Stimulated activated CD4-positive, alpha-beta T cell treated with anti-CD3 and anti-CD28 coated beads, Interleukin-2, amount 100 ng/mL, for 48 hours (primary cell): ENCODE results near the gene GJB4.

ENCODE experiments used
- DNase-seq, 2 donors: peaks; one replicate each; pipeline ENCODE4 v3.0.0-alpha.2; 2020

Gene GJB4

DNA sequence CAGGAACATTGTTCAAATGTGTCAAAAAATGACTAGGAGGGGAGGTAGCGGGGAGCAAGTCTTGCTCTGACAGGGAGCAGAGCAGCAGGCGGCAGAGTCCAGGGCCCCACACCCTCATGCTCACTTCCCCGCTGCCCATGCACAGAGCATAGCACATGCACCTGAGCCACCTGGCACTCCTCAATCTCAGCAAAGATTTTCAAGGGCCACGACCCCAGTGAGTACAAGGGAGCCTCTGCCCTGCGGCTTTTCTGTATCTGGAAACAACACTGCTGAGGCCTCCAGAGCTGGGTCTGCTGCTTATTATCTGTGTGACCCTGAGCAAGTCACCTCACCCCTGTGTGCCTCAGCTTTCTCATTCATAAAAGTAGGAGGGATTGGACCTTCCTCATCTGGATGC, 20.4 kb downstream of the GJB4 start:
- DNase-seq = no peak

GRCh38 chr1:34780528-34780927, 21.0 kb downstream of the GJB4 start:
- DNase-seq = no peak

GRCh38 chr1:34781071-34781843, 21.7 kb downstream of the GJB4 start, which contains the start of gene GJB3:
Gene GJB3, plus strand, starts transcription at chr1:34781214. Its CDS starts 3,549 bp downstream, at chr1:34784763.
- DNase-seq = peak in 1 of 2 donors; percentile 8

- no peak for DNase-seq
Observed at GRCh38 chr1:34781844-34782391, 22.4 kb downstream of the GJB4 start.

DNA sequence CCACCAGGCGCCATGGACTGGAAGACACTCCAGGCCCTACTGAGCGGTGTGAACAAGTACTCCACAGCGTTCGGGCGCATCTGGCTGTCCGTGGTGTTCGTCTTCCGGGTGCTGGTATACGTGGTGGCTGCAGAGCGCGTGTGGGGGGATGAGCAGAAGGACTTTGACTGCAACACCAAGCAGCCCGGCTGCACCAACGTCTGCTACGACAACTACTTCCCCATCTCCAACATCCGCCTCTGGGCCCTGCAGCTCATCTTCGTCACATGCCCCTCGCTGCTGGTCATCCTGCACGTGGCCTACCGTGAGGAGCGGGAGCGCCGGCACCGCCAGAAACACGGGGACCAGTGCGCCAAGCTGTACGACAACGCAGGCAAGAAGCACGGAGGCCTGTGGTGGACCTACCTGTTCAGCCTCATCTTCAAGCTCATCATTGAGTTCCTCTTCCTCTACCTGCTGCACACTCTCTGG, 25.2 kb downstream of the GJB4 start:
- DNase-seq = no peak

- no peak for DNase-seq
Observed at GRCh38 chr1:34785231-34785874, 25.8 kb downstream of the GJB4 start.

DNA sequence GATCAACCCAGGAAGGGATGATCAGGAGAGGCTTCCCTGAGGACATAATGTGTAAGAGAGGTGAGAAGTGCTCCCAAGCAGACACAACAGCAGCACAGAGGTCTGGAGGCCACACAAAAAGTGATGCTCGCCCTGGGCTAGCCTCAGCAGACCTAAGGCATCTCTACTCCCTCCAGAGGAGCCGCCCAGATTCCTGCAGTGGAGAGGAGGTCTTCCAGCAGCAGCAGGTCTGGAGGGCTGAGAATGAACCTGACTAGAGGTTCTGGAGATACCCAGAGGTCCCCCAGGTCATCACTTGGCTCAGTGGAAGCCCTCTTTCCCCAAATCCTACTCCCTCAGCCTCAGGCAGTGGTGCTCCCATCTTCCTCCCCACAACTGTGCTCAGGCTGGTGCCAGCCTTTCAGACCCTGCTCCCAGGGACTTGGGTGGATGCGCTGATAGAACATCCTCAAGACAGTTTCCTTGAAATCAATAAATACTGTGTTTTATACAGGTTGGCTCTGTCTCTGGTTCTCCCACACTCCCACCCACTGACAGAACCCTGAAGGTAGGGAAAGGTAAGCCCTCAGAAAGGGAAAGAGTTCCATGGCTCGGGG, 26.4 kb downstream of the GJB4 start:
- DNase-seq = no peak

DNA sequence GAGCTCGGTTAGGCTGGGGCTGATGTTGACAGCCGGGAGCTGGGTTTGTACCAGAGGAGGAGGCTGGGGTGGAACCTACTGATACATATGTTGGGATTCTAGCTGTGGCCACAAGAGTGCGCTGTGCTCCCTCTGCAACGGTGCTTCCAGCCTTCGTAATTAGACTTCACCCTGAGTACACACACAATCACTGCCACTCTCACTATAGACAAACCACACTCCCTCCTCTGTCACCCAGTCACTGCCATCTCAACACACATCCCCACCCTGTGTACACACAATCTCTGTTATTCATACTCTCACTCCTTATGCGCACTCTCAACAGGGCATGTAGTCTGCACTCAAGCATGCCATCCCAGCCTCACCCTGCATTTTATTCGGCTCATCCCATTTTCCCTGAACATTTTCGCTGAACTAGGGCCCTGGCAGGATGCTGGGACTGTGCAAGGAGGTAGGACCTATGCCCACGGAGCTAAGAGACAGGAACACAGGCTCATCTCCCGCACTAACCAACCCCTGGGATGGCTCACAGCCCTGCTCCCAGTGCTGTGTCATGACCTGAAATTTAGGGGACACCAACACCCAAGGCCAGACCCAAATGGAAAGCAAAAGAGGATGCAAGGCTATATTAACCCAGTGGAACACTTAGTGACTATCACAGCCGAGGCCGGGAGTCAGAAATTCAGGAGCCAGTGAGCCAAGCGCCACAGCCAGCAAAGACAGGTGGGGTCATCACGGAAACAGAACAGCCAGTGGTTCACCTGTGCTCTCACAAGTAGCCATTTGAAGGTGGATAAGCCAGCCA, 27.2 kb downstream of the GJB4 start:
- DNase-seq = peak; percentile 57 to 61

DNA sequence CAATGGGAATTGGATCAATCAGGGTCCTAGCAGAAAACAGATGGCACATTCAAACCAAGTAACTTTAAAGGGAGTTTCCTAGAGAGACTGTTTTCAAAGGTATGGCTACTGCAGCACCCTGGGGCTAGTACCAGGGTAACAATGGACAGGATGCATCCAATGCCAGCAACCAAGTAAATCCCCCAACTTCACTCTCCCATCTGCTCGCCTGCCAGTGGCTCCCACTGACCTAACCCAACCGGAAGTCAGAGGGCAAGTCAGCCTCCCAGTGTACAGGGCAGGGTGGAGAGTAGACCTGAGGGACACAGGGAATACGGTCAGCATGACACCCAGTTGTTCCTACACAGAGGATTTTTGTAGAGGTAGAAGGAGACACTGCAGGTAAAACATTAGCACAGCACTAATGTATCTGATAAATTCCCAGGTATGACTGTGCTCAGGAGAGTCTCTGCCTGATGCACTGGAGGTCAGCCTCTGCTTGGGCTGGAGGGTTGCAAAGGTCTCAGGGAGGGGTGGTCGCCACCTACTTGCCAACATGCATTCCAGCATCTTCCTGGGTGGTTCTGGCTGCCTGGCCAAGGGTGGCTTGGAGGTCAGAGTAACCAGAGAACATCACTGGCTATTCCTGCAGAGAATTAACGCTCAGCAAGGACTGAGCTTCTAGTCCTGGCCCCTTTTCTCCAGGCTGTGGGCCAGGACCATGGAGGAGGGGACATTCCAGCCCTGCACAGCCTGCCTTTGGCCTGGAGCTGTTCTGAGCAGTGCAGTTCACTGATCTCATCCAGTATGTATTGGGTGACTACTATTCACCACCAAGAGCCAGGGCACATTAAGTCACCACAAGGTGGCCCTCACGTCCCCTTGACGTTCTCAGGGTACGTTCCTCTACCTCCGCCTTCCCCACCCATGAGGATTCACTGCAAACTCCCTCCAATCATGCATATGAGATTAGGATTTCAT, 28.2 kb downstream of the GJB4 start:
- no peak for DNase-seq

DNA sequence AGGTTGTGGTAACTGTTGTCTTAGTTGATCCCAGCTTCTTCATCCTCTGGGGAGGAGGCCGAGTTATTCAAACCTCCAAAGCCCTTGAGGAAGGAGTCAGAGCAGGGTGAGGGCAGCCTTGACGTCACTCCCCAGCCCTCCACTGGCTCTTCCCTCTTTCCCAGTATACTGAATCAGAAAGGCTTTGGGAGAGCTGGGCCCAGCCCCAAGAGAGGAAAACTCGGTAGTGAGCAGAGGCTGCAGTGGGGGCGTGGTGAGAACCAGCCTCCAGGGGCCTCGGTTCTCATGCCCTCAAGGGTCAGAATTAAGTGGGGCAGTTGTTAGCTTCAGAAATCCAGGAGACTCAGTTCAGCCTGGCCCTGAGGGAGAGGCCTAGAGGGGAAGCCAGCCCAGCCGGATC, 31.4 kb downstream of the GJB4 start:
- no peak for DNase-seq

DNA sequence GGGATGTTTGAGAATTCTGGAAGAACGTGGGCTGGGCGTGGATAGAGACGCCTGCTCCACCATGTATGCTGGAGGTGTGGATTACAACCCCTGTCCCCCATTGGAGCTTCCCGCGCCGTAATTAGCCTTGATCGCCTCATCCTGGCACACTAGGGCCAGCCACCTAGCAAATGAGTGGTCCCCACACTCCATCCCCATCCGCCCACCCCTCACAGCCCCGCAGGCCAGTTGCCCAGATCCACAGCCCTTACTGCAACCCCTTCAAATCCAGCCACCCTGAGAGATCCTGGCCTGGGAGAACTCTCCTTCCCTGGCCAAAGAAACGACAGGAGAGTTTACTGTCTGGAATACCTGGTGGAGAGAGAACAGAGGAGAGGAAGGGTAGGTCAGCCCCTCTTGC, 32.9 kb downstream of the GJB4 start:
- DNase-seq = no peak

DNA sequence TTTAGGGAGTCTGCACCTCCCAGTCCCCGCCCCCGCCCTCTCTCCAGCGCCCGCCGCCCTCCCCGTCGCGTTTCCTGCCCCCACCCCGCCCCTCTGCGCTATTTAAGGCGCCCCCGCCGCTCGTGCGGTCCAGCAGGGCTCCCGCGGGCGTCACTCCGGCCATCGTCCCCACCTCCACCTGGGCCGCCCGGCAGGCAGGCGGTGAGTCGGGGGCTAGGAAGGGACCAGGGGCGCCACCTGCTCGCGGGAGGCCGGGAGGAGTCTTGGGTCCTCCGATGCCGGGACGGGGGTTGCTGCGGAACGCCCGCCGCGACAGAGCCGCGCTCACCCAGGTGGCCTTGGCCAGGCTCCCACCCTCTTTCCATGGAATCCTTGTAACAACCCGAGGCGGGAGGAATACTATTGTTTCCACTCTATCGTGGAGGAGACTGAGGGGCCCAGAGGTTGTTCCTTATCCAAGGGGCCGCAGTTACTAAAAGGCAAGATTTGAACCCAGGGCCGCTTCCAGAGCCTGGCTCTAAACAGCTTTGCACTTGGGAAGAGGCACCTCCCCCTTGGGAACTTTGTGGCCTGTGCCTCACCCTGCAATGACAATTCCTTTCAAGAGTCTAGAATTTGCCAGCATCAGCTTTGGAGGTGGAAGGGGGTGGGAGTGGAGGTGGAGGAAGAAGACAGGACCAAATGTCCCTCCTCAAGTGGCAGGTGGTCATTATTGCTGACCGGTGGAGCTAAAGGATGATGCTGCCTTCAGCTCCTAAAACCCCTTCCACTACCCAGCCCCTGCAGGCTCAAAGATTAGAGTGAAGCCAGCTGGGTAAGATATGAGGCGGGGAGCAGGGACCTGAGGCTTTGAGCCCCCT, 33.6 kb downstream of the GJB4 start, which contains the start of gene GJA4:
TSS of gene GJA4 (plus strand) at position 132 of the 860 bp plus-strand sequence. CDS start 1,215 bp downstream, outside the sequence.
- no peak for DNase-seq

DNA sequence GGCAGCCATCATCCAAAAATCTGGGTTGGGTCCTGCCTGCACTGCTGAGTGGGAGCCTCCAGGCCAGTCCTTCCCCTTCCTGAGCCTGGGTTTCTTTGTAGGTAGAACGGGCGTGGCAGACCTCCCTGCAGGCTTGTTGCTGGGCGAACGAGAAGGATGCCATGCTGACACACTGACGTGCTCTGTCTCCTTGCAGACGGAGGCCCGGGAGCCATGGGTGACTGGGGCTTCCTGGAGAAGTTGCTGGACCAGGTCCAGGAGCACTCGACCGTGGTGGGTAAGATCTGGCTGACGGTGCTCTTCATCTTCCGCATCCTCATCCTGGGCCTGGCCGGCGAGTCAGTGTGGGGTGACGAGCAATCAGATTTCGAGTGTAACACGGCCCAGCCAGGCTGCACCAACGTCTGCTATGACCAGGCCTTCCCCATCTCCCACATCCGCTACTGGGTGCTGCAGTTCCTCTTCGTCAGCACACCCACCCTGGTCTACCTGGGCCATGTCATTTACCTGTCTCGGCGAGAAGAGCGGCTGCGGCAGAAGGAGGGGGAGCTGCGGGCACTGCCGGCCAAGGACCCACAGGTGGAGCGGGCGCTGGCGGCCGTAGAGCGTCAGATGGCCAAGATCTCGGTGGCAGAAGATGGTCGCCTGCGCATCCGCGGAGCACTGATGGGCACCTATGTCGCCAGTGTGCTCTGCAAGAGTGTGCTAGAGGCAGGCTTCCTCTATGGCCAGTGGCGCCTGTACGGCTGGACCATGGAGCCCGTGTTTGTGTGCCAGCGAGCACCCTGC, 34.7 kb downstream of the GJB4 start:
- no peak for DNase-seq

GRCh38 chr1:34794790-34795180, 35.2 kb downstream of the GJB4 start:
- DNase-seq = no peak

GRCh38 chr1:34795916-34796315, 36.4 kb downstream of the GJB4 start:
- DNase-seq = no peak

DNA sequence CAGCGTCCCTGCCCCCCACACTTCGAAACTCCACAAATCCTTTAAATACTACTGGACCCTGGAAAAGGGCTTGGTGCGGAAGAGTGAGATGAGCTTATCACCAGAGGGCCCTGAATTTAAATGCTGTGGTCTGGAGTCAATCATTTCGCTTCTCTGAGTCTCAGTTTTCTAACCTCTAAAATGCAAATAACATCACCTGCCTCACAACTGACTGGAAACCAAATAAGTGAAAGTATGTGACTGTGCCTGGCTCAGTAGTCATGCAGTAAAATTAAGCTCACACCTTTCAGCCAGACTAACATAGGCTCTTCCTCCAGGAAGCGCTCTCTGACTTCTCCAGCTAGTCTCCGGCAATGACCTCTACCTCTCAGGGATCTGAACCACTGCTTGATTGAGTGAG, 37.5 kb downstream of the GJB4 start:
- DNase-seq = no peak

- peak in 1 of 2 donors; percentile 26 for DNase-seq
Observed at GRCh38 chr1:34800214-34800613, 40.7 kb downstream of the GJB4 start.

DNA sequence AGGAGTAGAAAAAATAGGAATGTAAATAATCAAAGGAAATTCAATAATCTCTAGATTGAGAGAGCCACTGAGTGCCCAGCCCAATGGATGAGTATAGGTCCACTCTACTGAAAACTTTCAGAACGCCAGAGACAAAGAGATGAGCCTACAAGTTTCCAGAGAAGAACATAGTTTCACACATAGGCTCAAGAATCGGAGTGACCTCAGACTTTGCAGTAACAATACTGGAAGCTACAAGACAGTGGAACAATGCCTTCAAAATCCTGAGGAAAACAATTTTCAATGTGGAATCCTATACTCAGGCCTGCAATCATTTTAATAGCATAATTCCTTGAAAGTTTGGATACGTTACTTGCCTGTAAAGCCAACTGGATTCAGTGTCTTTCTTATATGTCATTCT, 44.2 kb downstream of the GJB4 start:
- no peak for DNase-seq

GRCh38 chr1:34806396-34806795, 46.9 kb downstream of the GJB4 start:
- DNase-seq = no peak
